Activated CD4-positive, alpha-beta T cell treated with anti-CD3 and anti-CD28 coated beads, Interleukin-2, amount 50 U/mL, for 24 hours (primary cell): ENCODE measurements around the gene OR5C1.
A peak's percentile ranks its signal among the peaks of the same experiment; 100 is the strongest.
"Not testable (repeated sequence)": the region's sequence is repeated elsewhere in the genome, so short reads cannot be mapped to it uniquely, and the experiment has no call there.

Experiments used
- DNase-seq, 2 donors: peaks; one replicate each; pipeline ENCODE4 v3.0.0-alpha.2; 2020; ENCODE audit warnings: low read depth in 1 of 2, low spot score in 1 of 2

Gene OR5C1

DNA sequence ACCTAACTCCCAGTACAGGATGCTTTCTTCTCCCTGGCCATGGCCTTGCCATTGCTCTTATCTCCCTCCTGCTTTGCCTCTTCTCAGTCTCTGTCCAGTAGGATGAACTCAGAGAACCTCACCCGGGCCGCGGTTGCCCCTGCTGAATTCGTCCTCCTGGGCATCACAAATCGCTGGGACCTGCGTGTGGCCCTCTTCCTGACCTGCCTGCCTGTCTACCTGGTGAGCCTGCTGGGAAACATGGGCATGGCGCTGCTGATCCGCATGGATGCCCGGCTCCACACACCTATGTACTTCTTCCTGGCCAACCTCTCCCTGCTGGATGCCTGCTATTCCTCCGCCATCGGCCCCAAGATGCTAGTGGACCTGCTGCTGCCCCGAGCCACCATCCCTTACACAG, at the start of gene OR5C1:
OR5C1 (plus strand) TSS at position 103 of the 400 bp plus-strand sequence; CDS start at position 103, 0 bp downstream.
- DNase-seq, result no peak

GRCh38 chr9:122742003-122742402, 46.7 kb upstream of the OR5C1 start, which contains the start of gene OR1L6:
TSS of gene OR1L6 (plus strand) at chr9:122742303. CDS start at chr9:122749848, 7,545 bp downstream.
- DNase-seq, result no peak

DNA sequence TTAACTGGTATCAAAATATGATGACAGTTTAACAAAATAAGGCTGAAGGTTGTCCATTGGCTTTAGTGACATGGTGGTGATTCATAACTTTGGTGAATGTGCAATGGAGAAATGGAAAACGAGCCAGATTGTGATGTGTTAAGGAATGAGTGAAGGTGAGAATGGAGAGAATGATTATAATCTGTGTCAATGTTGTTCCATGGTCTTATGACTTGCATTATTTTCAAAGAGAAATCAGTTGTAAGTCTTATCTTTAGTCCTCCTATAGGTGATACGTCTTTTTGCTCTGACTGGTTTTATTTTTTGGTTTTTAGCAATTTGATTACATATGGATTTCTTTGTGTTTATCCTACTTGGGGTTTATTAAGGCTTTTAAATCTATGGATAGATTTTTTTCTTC, 33.9 kb upstream of the OR5C1 start:
- DNase-seq, result no peak

DNA sequence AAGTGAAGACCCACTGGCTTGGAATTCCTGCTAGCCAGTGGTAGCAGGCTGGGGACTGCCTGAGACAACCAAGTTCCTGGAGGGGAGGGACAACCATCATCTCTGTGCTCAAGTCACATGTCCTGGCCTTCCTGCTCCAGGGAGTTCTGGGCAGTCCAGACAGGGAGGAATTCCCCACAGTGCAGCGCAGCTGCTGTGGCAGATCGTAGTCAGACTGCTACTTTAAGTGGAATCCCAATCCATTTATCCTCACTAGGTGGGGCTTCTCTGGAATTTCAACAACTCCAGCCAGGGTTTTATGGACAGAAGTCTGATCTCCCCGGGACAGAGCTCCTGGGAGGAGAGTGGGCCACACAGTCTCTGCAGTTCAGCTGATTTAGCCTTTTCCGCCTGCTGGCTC, 20.9 kb upstream of the OR5C1 start:
- DNase-seq, result no peak

GRCh38 chr9:122777052-122777451, 11.7 kb upstream of the OR5C1 start:
- no peak for DNase-seq

DNA sequence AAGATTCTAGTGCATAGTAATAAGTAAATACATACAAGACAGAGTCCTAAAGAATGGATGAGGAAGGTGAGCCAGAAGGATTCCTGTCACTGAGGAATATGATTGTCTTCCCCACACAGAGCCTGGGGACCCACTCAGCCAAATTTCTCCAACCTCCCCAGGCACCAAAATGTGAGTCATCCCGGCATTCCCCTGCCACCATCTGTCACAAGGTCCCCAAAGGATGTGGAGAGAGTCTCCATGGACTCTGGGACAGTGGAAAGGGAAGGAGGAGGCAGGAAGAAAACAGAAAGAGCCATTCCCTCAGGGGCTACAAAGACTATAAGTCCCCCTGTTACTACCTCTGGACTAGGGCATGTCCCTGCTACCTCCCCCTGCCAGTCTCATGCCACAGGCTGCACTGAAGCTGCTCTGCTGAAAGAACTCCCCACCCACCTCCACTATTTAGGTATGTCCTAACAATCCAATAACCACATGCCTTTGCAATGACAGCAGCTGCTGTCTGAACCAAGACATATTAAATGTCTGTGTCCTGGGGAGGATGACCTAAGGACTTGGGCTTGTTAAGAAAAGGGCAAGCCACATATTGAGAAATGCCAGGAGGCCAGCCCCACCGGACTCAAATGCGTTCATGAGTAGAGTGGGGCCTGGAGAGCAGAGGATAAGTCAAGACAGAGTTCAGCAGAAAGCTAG, 10.7 kb upstream of the OR5C1 start:
- DNase-seq, result no peak

- DNase-seq, result no peak
These were observed 9.6 kb upstream of the OR5C1 start for GRCh38 chr9:122779181-122779580.

- DNase-seq, result no peak
These were observed 8.7 kb upstream of the OR5C1 start for GRCh38 chr9:122780026-122780425.

GRCh38 chr9:122781671-122782070, 7.1 kb upstream of the OR5C1 start:
- no peak for DNase-seq

- no peak for DNase-seq
These were observed 3.5 kb upstream of the OR5C1 start for GRCh38 chr9:122785269-122785668.

DNA sequence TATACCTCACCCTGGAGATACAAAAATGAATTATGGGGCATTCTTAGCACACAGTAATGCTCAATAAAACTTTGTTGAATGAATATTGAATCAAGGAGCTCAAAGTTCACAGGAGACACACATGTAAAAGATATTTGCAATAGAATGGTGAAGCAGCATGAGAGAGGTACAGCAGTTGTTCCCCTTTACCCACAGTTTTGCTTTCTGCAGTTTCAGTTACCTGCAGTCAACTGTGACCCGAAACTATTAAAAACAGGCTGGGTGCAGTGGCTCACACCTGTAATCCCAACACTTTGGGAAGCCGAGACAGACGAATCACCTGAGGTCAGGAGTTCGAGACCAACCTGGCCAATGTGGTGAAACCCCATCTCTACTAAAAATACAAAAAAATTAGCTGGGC, 2.4 kb upstream of the OR5C1 start:
- no peak for DNase-seq

DNA sequence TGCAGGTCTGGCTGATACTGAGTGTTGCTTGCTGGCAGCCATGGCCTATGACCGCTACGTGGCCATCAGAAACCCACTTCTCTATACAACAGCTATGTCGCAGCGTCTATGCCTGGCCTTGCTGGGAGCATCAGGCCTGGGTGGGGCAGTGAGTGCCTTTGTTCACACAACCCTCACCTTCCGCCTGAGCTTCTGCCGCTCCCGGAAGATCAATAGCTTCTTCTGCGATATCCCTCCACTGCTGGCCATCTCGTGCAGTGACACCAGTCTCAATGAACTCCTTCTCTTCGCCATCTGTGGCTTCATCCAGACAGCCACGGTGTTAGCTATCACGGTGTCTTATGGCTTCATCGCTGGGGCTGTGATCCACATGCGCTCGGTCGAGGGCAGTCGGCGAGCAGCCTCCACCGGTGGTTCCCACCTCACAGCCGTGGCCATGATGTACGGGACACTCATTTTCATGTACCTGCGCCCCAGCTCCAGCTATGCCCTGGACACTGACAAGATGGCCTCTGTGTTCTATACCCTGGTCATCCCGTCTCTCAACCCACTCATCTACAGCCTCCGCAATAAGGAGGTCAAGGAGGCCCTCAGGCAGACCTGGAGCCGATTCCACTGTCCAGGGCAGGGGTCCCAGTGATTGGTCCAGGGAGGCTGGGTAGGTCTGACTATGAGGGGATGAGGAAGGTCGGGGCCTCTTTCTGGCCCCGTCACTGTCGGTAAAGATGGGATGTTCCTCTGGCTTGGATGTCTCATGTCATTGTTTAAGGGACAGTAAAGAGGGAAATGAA, 718 bp downstream of the OR5C1 start:
- DNase-seq, result no peak

- no peak for DNase-seq
These were observed 3.3 kb downstream of the OR5C1 start for GRCh38 chr9:122791872-122792669.

- DNase-seq, result no peak
These were observed 8.8 kb downstream of the OR5C1 start for GRCh38 chr9:122797316-122798063.

- DNase-seq, result no peak
These were observed 11.6 kb downstream of the OR5C1 start, which contains the start of gene OR1K1 for GRCh38 chr9:122800066-122801060. TSS of gene OR1K1 (plus strand) at chr9:122800123. CDS start at chr9:122800123, 0 bp downstream.

- no peak for DNase-seq
These were observed 17.9 kb downstream of the OR5C1 start for GRCh38 chr9:122806661-122807060.

- peak in 1 of 2 donors; percentile 11 for DNase-seq
These were observed 18.7 kb downstream of the OR5C1 start for GRCh38 chr9:122807271-122807900.

- DNase-seq, result no peak
These were observed 19.4 kb downstream of the OR5C1 start for GRCh38 chr9:122808141-122808540.

- DNase-seq, result not testable (repeated sequence)
These were observed 20.5 kb downstream of the OR5C1 start for GRCh38 chr9:122809261-122809660.
